Fibroblast of lung (primary cell): ENCODE data around the gene METTL23.

ENCODE experiments used
- CTCF ChIP-seq, 2 donors: IDR thresholded peaks in 1 of 2; conservative IDR thresholded peaks in 1 of 2; 1 replicate in 1 of 2; 2 replicates in 1 of 2; pipeline ENCODE4 v1.5.1; 2011 to 2012; ENCODE audit warnings: low read length in 2 of 2, control low read depth in 1 of 2, inconsistent platforms in 1 of 2, low read depth in 1 of 2, mild to moderate bottlenecking in 1 of 2
- EZH2 ChIP-seq: IDR thresholded peaks from 2 replicates; pipeline ENCODE4 v1.5.1; 2012; ENCODE audit warnings: low read length, control low read depth, mild to moderate bottlenecking; ENCODE audit errors: missing control alignments

- TF ChIP-seq CTCF (conservative IDR thresholded peaks at IDR 0.05 in 1 of 2, IDR thresholded peaks at IDR 0.05 in 1 of 2; ENCODE audit: low read depth in 1 of 2, low read length in 2 of 2) (no peak), EZH2 (no peak)
These were observed 31.9 kb downstream of the METTL23 start for GRCh38 chr17:76758570-76758969.
